Endothelial cell of hepatic sinusoid (primary cell): ENCODE measurements around the gene CTNNAL1.
"Not testable (repeated sequence)": the region's sequence is repeated elsewhere in the genome, so short reads cannot be mapped to it uniquely, and the experiment has no call there.

Source experiments
- in situ Hi-C: cut with HindIII; loops from 2 replicates; pipeline ENCODE4 v1.10.0; 2017; ENCODE audit warnings: low sequenced_read_pairs

Gene CTNNAL1

DNA sequence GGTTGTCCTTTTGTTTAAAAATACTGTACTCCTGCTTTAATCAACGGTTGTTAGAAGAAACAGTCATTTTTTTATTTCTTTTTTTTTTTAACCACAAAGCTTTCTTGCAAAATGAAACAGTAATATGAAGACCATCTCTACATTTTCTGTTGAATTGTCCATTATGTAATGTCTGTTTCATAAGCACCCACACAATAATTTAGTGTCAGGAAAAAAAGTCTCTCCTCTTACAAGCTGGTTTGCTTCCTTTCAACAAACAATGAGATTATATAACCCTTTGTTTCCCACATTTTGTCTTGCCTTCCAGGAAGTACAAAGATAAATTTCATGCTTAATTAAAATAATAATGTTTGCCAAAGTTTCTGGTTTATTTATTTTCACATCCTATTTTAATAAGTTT lies 16.7 kb downstream of the CTNNAL1 start:
- in situ Hi-C loops = no loop called here

DNA sequence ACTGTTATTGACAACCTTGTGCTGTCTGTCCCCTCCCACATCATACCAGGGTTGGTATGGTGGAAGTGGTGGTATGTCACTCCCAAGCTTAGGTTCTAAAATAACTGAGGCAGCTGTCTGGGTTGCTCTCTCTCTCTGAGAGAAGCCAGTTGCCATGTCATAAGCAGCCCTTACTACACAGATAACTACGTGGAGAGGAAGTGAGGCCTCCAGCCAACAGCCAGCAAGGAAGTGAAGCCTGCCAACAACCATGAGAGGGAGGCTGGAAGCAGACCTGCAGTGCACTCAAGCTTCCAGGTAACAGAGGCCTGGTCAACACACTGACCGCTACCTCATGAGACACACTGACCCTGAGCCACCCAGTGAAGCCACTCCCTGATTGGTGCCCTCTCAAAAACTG lies 18.6 kb downstream of the CTNNAL1 start:
- in situ Hi-C loops = loop anchor here (5.0 kb wide), 1 partner anchor 38 kb away; no protein-coding TSS in a partner anchor

DNA sequence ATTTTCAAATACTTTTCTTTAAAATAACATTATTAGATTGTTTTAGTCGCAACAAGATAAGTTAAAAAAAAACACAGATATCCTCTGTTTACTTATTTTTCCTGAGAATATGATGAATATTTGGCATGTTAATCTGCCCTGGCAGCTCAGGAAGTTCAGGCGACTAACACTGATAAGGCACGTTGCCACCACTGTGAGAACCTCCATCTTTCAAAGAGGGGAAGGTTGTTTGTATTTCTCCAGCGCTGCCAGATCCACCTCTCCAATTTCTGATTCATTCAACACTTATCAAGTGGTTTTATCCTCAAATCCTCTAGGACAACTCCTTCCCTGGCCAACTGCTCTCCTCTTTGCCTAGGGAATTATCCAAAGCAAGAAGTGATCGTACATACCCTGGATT lies 21.8 kb downstream of the CTNNAL1 start:
- in situ Hi-C loops = loop anchor here (5.0 kb wide), 1 partner anchor 41 kb away; no protein-coding TSS in a partner anchor

DNA sequence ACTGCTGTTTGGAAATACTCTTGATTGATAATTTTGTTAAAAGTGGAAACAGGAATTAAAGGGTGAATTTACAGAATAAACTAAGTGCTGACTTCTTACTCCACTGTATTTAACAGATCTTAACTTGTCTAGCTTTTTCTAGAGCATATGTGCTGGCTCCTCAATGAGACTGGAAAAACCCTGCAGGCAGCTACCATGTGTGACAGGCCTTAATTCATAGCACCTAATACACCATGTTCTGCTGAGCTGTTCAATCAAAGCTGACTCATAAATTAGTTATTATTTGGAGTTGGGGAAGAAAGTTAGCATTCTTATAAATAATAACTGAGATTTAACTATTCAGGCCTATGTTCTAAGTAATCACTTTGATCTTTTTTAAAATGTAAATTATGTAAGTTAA lies 29.4 kb downstream of the CTNNAL1 start:
- in situ Hi-C loops = no loop called here

DNA sequence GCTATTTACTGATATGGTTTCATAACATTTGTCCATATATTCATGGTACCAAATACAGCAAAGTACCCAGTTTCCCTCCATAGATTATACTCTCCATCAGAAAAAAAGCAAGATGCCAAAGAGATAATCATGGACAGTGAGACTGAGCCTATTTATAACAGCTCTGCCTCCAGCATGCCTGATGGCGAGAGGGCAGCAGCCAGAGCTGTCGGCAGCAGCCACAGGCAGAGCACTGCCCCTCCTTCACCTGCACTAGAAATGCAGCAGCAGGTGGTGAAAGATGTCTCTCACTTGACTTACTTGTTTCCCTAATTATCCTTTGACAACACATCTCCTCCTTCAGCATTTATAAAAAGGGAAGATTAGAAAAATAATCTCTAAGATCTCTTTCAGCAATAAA lies 32.4 kb downstream of the CTNNAL1 start:
- in situ Hi-C loops = no loop called here

DNA sequence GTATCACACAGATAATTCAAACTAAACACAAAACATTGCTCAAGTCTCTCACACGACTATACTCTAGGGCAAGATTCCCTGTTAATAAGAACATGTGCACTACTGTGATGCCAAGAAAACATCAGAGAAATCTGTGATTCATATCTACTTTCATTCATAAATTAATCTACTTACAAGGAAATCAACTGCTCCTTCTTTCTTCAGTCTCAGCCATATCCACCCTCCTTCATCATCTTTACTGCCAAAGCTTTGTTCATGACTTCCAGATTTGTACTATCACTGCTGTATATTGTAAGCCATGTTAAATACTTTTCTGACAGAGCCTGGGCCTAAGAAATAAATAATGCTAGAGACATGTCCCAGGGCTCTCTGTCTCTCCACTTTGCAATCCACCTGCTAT lies 35.1 kb downstream of the CTNNAL1 start:
- in situ Hi-C loops = no loop called here

DNA sequence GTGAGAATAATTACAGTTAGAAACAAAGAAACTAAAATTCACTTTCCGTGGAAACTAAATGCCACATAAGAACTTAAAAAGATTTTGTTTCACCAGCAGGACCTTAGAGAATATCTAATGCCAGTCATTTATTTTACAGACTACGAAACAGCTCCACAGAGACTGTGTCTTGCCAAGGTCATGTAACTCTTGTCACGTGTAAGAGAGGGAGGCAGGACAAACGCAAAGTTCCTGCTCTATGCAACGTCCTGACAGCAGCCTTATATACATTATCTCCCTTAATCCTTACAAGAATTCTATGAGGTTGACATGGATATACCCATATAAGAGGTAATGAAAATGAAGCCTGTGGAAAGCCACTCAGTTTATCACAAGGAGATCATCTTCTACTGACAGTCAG lies 39.4 kb downstream of the CTNNAL1 start:
- in situ Hi-C loops = no loop called here

DNA sequence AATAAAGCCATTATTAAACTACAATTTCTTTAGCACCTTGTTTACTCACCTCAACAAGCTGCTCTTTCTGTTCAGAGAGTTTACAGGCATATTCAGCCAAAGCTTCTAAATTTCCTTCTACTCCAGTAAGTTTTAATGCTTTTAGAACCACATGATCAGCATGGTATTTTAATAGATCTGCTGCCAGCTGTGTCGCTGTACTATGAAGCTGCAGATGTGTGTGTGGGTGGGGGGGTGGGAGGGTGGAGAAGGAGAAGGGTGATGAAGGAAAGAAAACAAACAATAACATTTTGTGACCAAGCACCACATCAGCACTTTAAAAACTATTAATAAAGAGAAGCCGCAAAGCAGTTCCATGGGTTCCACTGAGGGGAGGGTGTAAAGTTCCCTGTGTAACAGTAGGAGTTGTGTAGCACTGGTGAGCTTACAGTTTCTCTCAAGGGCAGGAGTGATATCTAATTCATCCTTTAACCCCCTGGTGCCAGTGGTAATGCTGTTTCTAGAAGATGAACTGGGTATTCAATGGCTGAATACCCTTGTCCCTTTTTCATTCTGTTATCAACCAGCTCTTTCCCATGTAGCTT lies 40.6 kb downstream of the CTNNAL1 start:
- in situ Hi-C loops = no loop called here

DNA sequence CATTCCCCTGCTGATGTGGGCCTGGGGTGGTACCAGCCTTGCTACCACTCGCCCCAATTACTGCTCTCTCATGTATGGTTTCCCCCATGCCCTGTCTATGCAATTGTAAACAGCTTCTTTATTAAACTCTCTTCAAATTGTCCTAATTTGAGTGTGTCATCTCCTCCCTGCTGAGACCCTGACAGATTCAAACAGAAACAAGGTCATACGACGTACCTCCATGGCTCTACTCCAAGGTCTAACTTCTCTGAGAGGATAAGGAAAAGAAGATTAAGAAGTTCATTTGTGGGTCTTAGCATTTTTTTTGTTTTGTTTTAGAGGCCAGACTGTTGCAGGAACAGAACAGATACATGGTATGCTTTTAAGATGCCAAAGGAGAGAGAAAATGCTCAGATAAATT lies 41.1 kb downstream of the CTNNAL1 start:
- in situ Hi-C loops = no loop called here

DNA sequence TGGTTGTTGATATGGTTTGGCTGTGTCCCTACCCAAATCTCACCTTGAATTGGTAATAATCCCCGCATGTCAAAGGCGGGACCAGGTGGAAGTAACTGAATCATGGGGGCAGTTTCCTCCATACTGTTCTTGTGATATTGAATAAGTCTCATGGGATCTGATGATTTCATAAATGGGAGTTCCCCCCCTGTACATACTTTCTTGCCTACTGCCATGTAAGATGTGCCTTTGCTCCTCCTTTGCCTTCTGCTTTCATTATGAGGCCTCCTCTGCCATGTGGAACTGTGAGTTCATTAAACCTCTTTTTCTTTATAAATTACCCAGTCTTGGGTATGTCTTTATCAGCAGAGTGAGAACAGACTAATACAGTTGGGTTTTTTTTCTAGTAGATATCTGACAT lies 41.9 kb downstream of the CTNNAL1 start:
- in situ Hi-C loops = not testable (repeated sequence)

DNA sequence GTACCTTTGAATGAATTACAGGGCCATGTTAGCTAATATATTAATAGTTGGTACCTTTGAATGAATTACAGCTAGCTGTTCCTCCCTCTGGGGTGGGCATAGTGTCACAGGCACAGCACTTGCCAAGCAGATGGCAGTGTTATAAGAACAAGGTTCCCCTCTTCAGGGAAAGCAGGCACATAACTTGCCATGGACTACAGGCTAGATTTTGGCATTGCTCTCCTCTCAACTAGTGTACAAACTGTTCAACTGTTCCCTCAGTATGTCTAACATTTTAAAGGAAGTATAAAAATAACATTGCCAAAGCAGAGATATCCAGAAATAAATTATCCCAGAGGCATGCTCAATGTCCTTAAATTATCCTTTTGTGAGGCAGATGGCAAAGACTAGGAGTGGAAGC lies 45.4 kb downstream of the CTNNAL1 start:
- in situ Hi-C loops = no loop called here

DNA sequence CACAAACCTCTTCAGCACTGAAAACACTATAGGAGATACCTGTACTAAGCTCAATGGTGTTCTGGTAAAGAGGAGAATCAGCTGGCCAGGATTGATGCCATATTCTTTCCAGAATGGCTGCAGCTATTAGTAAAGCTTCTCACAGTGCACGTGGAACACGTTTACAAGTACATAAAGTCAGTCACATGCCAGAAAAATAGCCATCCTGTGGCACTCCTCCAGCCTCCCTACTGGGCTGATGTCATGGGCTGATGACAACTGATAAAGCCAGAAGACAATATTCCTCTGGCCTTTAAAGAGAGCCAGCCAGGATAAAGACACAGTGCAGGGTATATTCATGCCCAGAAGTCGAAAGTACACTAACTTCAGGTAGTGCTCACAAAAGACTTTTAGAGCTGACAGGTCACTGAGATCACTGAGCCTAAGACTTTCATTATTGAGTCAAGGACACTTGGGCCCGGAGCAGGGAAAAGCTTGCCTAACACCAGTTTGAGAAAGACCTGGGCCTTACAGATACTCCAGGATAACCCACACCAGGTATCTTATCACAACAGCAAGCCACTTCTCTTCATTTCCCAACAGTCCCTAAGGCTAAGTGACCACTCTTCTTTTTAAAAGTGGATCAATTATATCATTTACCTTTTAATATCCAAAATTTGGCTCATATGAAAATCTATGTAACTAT lies 49.7 kb downstream of the CTNNAL1 start:
- in situ Hi-C loops = no loop called here

DNA sequence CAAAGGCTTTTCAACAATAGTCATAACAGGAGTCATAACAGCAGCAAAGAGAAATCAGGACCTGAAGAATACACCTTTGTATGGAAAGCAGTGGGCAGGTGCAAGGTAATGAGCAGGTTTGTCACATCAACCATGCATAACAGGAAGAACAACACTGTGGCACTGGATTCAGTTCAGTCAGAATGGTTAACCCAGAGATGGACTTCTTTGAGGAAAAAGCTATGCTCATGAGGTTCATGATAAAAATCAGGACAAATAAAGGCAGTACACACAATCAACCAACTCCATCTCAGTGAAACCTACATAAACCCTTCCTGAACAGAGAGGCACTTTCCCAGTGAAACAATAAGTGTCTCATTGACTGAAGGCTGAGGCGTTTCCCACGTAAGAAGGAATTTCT lies 52.1 kb downstream of the CTNNAL1 start:
- in situ Hi-C loops = no loop called here

DNA sequence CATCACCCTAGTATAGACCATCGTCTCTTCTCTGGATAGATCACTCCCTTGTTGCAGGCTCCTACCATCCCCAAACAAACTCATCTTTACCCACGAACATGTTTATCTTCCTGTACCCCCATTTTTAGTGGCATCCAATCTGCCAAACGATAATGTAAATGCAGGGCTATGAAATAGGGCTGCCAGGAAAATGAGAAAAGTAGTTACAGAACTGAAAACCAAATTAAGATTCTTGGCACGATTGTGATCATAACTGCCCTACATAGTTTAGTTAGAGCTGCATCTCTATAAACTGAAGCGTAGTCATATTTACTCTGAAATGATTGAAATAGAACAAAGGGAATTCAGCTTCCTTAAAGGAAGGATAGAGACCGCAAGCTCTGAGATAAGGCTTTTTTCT lies 53.0 kb downstream of the CTNNAL1 start:
- in situ Hi-C loops = no loop called here

DNA sequence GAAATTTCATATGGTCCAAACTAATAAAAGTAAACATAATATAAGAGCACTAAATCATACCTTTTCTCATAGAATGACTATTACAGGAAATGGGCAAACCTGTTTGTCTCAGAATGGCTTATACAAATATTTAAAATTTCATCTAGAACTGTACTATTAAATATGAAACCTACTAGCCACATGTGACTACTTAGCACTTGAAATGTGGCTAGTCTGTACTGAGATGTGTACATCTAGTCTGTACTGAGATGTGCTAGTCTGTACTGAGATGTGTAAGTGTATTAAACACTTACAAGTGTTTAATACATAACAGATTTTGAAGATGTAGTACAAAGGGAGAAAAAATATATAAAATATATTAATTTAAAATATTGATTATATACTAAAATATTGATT lies 56.7 kb downstream of the CTNNAL1 start:
- in situ Hi-C loops = loop anchor here (10.0 kb wide), 1 partner anchor 52 kb away; no protein-coding TSS in a partner anchor

DNA sequence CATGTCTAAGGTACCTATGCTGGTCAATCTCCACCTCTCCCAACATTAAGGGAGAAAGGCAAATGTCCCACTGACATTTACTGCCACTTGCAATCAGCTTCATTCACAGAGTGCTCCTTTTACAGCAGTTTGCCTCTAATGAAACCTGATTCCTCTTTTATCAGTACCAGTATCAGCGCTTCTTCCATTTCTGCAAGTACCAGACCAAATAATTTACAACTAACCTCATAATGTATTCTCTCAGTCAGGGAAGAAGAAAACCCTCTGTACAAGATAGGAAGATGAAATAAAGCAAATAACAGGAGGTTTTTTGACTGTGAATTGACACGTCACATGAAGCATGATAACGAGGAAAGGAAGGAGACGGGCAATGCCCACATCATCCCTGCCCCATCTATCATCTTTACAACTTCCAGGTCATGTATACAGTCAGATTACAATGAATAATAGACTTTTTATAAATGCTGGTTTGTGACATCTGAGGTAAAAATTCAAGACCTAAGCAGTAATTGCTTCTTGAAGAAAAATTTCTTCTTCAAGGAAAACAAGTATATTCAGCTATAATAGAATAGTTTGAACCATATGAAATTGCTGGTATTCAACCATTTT lies 57.2 kb downstream of the CTNNAL1 start:
- in situ Hi-C loops = loop anchor here (10.0 kb wide), 1 partner anchor 51 kb away; no protein-coding TSS in a partner anchor

DNA sequence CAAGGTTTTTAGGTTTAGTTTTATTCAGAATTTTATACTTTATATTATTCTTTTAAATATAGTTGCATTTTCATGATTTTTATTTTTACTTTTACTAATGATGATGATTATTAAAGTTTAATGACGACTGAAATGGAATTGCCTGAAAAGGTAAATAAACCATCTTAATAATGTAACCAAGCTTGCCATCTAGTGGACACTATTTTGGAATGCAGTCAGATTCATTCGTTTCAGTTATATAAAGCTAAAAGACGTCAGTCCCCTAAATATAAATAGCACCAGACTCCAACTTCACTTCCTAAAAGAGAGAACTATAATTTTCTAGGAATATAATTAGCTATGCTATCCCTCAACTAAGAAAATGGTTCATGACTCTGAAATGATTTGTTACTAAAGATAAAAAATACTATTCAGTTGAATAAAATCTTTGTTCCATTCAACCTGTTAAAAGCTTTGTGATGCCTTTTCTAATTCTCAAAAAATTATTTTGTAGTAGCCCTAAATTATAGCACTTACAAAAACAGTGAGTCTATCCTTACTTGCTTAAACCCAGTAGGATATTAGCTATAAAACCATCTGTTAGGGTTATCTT lies 59.2 kb downstream of the CTNNAL1 start:
- in situ Hi-C loops = loop anchor here (10.0 kb wide), 1 partner anchor 49 kb away; no protein-coding TSS in a partner anchor

DNA sequence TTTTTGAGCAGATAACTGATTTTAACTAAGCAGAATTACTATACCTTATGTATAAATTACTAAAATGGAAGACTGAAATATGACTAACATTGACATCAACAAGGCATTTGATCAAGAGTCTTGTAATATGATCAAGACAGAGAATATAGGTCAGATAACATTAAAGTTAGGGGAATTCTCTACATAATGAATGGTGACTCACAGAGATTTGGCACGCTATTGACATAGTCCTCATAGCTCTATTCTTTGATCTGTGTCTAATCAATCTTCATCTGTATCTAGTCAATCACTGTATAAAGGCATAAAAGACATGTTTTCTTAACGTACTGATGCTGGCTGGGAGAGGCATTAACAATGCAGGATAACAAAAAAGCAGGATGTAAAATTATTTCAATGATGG lies 61.7 kb downstream of the CTNNAL1 start:
- in situ Hi-C loops = loop anchor here (10.0 kb wide), 1 partner anchor 47 kb away; no protein-coding TSS in a partner anchor

DNA sequence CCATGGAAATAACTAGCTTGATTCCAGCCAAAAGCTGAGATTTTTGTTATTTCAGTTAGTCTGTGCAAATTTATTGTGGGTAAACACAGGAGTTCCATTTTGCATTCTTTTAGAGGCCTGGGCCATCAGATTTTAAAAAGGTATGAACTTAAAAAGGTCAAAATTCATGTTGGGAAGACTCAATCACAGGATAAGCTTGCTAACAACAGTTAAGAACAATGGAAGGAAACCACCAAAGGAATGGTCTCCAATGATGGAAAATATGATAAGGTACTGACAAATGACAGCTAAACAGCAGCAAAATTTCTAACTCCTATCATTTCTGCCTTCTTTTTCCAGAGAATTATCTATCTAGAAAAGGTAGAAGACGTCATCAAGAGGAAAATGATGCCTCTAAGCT lies 63.1 kb downstream of the CTNNAL1 start:
- in situ Hi-C loops = loop anchor here (10.0 kb wide), 1 partner anchor 45 kb away; no protein-coding TSS in a partner anchor

DNA sequence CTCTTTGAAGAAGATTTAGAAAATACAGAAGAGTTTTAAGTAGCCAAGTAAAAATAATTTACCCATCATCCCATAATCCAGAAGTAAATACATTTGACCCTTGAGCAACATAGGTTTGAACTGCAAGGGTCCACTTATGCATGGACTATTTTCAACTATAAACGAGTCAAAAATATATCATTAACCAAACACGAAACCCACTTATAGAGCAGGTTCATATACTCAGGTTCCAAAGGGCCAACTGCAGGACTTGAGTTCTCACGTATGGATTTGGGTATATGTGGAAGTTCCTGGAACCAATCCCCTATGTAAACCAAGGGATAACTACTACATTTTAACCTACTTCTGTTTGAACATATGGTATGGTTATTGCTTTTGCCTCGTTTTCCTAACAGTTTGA lies 73.3 kb downstream of the CTNNAL1 start:
- in situ Hi-C loops = no loop called here

DNA sequence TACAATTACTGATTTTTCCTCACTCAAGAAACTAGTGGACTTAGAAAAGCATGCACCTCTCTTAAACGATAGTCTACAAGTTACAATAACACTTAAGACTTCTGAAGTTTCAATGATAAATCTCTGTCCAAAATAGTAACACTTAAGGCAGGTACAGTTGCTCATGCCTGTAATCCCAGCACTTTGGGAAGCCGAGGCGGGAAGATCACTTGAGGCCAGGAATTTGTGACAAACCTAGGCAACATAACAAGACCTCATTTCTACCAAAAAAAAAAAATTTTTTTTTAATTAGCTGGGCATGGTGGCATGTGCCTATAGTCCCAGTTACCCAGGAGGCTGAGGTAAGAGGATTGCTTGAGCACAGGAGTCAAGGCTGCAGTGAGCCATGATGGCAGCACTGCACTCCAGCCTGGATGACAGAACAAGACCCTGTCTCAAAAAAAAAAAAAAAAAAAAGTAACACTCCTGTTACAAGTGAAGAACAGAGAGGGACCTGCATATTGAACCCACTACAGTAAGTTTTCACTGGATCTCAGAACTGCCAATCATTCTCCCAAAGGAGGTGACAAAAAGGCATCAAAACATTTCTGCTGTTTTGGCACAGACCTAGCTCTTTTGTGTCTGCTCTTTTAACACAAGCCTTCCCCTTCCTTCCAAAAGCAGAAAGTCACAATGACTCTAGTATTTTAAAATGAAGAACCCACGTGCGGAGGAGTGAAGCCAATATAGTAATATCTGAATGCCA lies 75.6 kb downstream of the CTNNAL1 start:
- in situ Hi-C loops = no loop called here
